Psoas muscle (tissue), 8 donors: ENCODE measurements around the gene PCGF5. TPM values are rescaled to one million over a fixed set of nuclear protein-coding genes. Genes with fewer than 3 reads are reported as not detected.

ENCODE experiments used
- ATAC-seq, 4 donors: fragments of 200-7000 bp; cut with Tn5 transposase; one replicate each; pipeline ENCODE4 v1.9.1; 2020; ENCODE audit warnings: moderate library complexity in 3 of 4, mild to moderate bottlenecking in 2 of 4
- DNase-seq, 2 donors: peaks; one replicate each; pipeline ENCODE4 v3.0.0-alpha.2; 2020
- H3K27ac ChIP-seq: fragments of 200-600 bp; one replicate; pipeline ENCODE4 v1.8.0; 2022
- H3K27me3 ChIP-seq, 3 donors: fragments of 200-600 bp in 1 of 3; one replicate each; pipeline versions ENCODE4 v1.6.1 to v1.8.0; 2013 to 2022; ENCODE audit warnings: low read length in 2 of 3, mild to moderate bottlenecking in 2 of 3, moderate library complexity in 1 of 3; ENCODE audit not compliant: insufficient read depth in 3 of 3
- H3K36me3 ChIP-seq, 2 donors: fragments of 200-600 bp in 1 of 2; one replicate each; pipeline versions ENCODE4 v1.6.1 to v1.8.0; 2013 to 2022; ENCODE audit warnings: low read depth in 1 of 2, mild to moderate bottlenecking in 1 of 2, moderate library complexity in 1 of 2; ENCODE audit not compliant: insufficient read depth in 1 of 2
- H3K4me1 ChIP-seq: fragments of 200-600 bp; one replicate; pipeline ENCODE4 v1.8.0; 2022
- H3K4me3 ChIP-seq: fragments of 200-600 bp; one replicate; pipeline ENCODE4 v1.8.0; 2022; ENCODE audit warnings: mild to moderate bottlenecking
- H3K9me3 ChIP-seq: fragments of 200-600 bp; one replicate; pipeline ENCODE4 v1.8.0; 2022
- CTCF ChIP-seq: fragments of 200-600 bp; IDR thresholded peaks from one replicate; pipeline ENCODE4 v1.8.0; 2022; ENCODE audit warnings: antibody characterized with exemption
- WGBS, 3 donors: extraction: QIAGEN DNeasy Blood & Tissue Kit; methylation state at CpG; one replicate each; pipeline versions ENCODE4 v1.1.6 to v1.1.7; 2013; 5-methylcytosine and 5-hydroxymethylcytosine counted together
- intact Hi-C, 2 donors: fragments of 100-400 bp; cut with DNase I; formaldehyde crosslinking; loops; one replicate each; pipeline versions ENCODE4 v1.11.0 to v1.14.2; 2022
- polyA plus RNA-seq, 3 donors: library from polyadenylated mRNA; stranded (reverse); fragments of 200-250 nt; gene quantifications; one replicate each; pipeline ENCODE4 v1.2.3, GENCODE V29; 2013
- total RNA-seq, 4 donors: library from RNA; stranded (reverse); fragmentation: NEBNext Ultra II Directional in 2 of 4; extraction: Animal tissue kit (Norgen Biotek cat#: 25700) in 2 of 4; gene quantifications; one replicate each; pipeline versions ENCODE4 v1.2.1 to v1.2.4, GENCODE V29; 2021 to 2023
- donor health status: healthy with polysubstance abuse.
- donor health status: DM: no; HTN: no; CAD: no; lungs with moderate emphysema.
- donor health status: Bipolar disorder and iron deficiency.
- donor health status: healthy.
- donor health status: DM: yes; HTN: yes; CAD: no.
- donor health status: DM: no; HTN: no; CAD: no.
- donor health status: DM: no; HTN: no; CAD: no.
- donor health status: DM: yes; HTN: yes; CAD: no.

The PCGF5 gene
- total and polyA plus RNA-seq, 7 donors: 30.3 to 126 (median 57.7) TPM

- H3K4me1 ChIP-seq: peaks cover 31% of the 10 kb centered on the region
- peak overlapping the region; percentile 8 for H3K27ac ChIP-seq
- H3K36me3 ChIP-seq: peaks cover 0 to 9% of the 10 kb centered on the region in 2 donors
- ATAC-seq (no peak), DNase-seq (no peak)
- H3K27me3 ChIP-seq: no peaks in the 10 kb centered on the region
- TF ChIP-seq CTCF: no peak
- intact Hi-C loops: no loop called here
- no peak overlapping the region for H3K4me3 ChIP-seq
- H3K9me3 ChIP-seq: no peaks in the 10 kb centered on the region
- WGBS, 3 donors: 76 to 80% (median 78%) methylated on average over 6 of the region's 6 CpGs
Observed at GRCh38 chr10:91284486-91285090, 64.1 kb downstream of the PCGF5 start.

- H3K36me3 ChIP-seq: peaks cover 0 to 3% of the 10 kb centered on the region in 2 donors
- intact Hi-C loops: no loop called here
- DNase-seq (no peak), ATAC-seq (no peak)
- H3K27ac ChIP-seq: peak overlapping the region; percentile 82
- H3K9me3 ChIP-seq: no peaks in the 10 kb centered on the region
- H3K4me3 ChIP-seq: peak overlapping the region; percentile 10
- H3K4me1 ChIP-seq: peaks cover 38% of the 10 kb centered on the region
- WGBS, 3 donors: 83 to 98% (median 88%) methylated on average over 2 of the region's 2 CpGs
- H3K27me3 ChIP-seq: no peaks in the 10 kb centered on the region
- TF ChIP-seq CTCF: no peak
Observed at GRCh38 chr10:91286572-91286971, 66.1 kb downstream of the PCGF5 start.

- ATAC-seq: peak; percentile 80 to 86 (median 80)
- peaks cover 0 to 3% of the 10 kb centered on the region in 2 donors for H3K36me3 ChIP-seq
- no peaks in the 10 kb centered on the region for H3K27me3 ChIP-seq
- H3K27ac ChIP-seq: peak overlapping the region; percentile 82
- 29 to 44% (median 31%) methylated on average over 4 of the region's 4 CpGs for WGBS, 3 donors
- peaks cover 38% of the 10 kb centered on the region for H3K4me1 ChIP-seq
- intact Hi-C loops: no loop called here
- peak overlapping the region; percentile 10 for H3K4me3 ChIP-seq
- no peak for DNase-seq
- H3K9me3 ChIP-seq: no peaks in the 10 kb centered on the region
- no peak for TF ChIP-seq CTCF
Observed at GRCh38 chr10:91287276-91287675, 66.8 kb downstream of the PCGF5 start.

GRCh38 chr10:91287912-91288311, 67.4 kb downstream of the PCGF5 start:
- 70 to 86% (median 70%) methylated on average over 4 of the region's 4 CpGs for WGBS, 3 donors
- Histone ChIP-seq H3K4me3 (no peak overlapping the region), H3K27ac (peak overlapping the region; percentile 82), H3K27me3 (no peaks in the 10 kb centered on the region), H3K36me3 (no peaks in the 10 kb centered on the region), H3K4me1 (peaks cover 38% of the 10 kb centered on the region), H3K9me3 (no peaks in the 10 kb centered on the region)
- ATAC-seq (peak; percentile 30 to 62 (median 46)), DNase-seq (no peak)
- no peak for TF ChIP-seq CTCF
- intact Hi-C loops: no loop called here

- Histone ChIP-seq H3K9me3 (no peaks in the 10 kb centered on the region), H3K4me1 (peaks cover 38% of the 10 kb centered on the region), H3K4me3 (no peak overlapping the region), H3K27me3 (no peaks in the 10 kb centered on the region), H3K27ac (peak overlapping the region; percentile 82), H3K36me3 (no peaks in the 10 kb centered on the region)
- ATAC-seq: peak; percentile 20 to 64 (median 47)
- TF ChIP-seq CTCF: no peak
- DNase-seq: no peak
- intact Hi-C loops: no loop called here
- 39 to 67% (median 49%) methylated on average over 1 of the region's 1 CpG for WGBS, 3 donors
Observed at GRCh38 chr10:91289305-91289704, 68.8 kb downstream of the PCGF5 start.
